Left ventricle myocardium inferior (tissue), 1 donor: ENCODE data around the gene PTPRN2. TPM values are rescaled to one million over a fixed set of nuclear protein-coding genes. Genes with fewer than 3 reads are reported as not detected.

Experiments used
- DNase-seq: peaks from one replicate; pipeline ENCODE4 v3.0.0-alpha.2; 2020
- H3K27ac ChIP-seq: fragments of 200-600 bp; replicated peaks from 2 replicates; pipeline ENCODE4 v1.8.0; 2021
- H3K27me3 ChIP-seq: fragments of 200-600 bp; 2 replicates; pipeline ENCODE4 v1.8.0; 2021; ENCODE audit warnings: low read depth
- H3K36me3 ChIP-seq: fragments of 200-600 bp; 2 replicates; pipeline ENCODE4 v1.8.0; 2021
- H3K4me1 ChIP-seq: fragments of 200-600 bp; 2 replicates; pipeline ENCODE4 v1.8.0; 2021
- H3K4me3 ChIP-seq: fragments of 200-600 bp; 2 replicates; pipeline ENCODE4 v1.8.0; 2021; ENCODE audit warnings: mild to moderate bottlenecking, moderate library complexity
- H3K9me3 ChIP-seq: fragments of 200-600 bp; replicated peaks from 2 replicates; pipeline ENCODE4 v1.8.0; 2021
- intact Hi-C: fragments of 100-400 bp; cut with micrococcal nuclease; formaldehyde crosslinking; loops from one replicate; pipeline ENCODE4 v1.11.0; 2022
- total RNA-seq: library from RNA; stranded (reverse); fragmentation: NEBNext Ultra II Directional; extraction: Animal tissue kit (Norgen Biotek cat#: 25700); gene quantifications from one replicate; pipeline ENCODE4 v1.2.1, GENCODE V29; 2021
- TF ChIP-seq, protein P1 (sequence below): fragments of 200-600 bp; IDR thresholded peaks from 2 replicates; pipeline ENCODE4 v1.8.0; 2021; ENCODE audit warnings: antibody characterized with exemption, mild to moderate bottlenecking, borderline replicate concordance
- donor health status: DM: no; HTN: yes; CAD: no; lungs with severe emphysema.

PTPRN2 gene
- total RNA-seq, 1 donor from 2014 or later: 1.3 TPM

DNA sequence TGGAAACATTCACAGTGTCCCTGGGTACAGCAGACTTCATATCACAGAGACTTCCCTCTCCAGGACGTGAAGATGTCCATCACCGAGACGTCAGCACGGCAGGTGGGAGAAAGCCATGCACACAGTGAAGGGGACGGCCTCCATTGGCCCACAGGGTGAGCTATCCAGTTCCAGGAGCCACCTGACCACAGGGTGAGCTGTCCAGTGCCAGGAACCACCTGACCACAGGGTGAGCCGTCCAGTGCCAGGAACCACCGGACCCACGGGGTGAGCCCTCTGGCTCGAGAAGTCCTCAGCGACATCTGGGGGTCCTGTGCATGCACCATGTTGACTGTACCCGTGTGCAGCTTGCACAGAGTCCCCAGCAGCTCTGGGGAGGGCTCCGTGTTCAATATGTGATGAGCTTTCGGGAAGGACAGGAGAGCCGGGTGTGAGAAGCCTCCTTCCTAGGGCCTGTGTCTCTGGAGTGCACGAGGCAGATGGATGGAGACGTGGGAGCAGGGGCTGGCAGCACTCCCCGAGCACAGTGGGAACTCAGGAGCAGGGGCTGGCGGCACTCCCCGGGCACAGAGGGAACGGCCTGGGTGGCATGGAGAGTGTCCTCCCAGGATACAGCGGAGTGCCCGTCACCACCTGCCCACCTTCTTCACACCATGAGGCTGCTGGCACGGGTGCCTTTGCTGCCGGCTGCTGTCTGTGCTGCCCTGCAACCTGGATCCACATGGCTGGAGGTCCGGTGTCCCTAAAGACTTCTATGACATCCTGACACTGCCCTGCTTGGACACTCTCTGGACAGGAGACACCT is 634.6 kb downstream of the PTPRN2 start:
- TF ChIP-seq, protein P1, sequence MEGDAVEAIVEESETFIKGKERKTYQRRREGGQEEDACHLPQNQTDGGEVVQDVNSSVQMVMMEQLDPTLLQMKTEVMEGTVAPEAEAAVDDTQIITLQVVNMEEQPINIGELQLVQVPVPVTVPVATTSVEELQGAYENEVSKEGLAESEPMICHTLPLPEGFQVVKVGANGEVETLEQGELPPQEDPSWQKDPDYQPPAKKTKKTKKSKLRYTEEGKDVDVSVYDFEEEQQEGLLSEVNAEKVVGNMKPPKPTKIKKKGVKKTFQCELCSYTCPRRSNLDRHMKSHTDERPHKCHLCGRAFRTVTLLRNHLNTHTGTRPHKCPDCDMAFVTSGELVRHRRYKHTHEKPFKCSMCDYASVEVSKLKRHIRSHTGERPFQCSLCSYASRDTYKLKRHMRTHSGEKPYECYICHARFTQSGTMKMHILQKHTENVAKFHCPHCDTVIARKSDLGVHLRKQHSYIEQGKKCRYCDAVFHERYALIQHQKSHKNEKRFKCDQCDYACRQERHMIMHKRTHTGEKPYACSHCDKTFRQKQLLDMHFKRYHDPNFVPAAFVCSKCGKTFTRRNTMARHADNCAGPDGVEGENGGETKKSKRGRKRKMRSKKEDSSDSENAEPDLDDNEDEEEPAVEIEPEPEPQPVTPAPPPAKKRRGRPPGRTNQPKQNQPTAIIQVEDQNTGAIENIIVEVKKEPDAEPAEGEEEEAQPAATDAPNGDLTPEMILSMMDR: no peak
- no peak overlapping the region for H3K27ac ChIP-seq
- no peaks in the 10 kb centered on the region for H3K36me3 ChIP-seq
- no peaks in the 10 kb centered on the region for H3K4me1 ChIP-seq
- no peak for DNase-seq
- H3K4me3 ChIP-seq: no peak overlapping the region
- peaks cover 17% of the 10 kb centered on the region for H3K9me3 ChIP-seq
- peaks cover 63% of the 10 kb centered on the region for H3K27me3 ChIP-seq
- intact Hi-C loops: no loop called here

DNA sequence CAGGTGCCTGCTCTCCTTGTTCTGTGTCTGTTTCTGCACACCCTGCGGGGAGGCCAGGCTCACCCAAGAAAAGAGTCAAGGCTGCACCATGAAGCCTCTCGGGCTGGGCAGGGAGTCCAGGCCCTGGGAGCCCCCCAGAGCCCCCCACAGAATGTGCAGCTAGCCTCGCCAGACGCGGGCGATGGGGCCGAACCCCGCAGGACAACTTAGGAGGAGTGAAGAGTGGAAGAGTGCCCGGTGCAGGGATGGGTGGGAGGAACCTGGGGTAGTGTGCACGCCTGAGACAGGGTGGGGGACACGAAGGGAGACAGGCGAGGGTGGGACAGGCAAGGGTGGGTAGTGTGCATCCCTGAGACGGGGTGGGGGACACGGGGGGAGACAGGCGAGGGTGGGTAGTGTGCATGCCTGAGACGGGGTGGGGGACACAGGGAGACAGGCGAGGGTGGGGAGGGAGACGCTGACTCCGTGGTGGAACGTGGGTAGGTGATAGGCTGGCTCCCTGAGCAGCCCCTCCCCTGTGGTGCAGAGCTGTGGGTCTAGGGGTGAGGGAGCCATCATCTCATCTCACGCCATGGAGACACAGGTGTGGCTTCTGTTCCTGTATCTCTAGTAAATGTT is 635.5 kb downstream of the PTPRN2 start:
- intact Hi-C loops: no loop called here
- H3K36me3 ChIP-seq: no peaks in the 10 kb centered on the region
- H3K27me3 ChIP-seq: peaks cover 63% of the 10 kb centered on the region
- H3K4me3 ChIP-seq: no peak overlapping the region
- no peak overlapping the region for H3K27ac ChIP-seq
- no peaks in the 10 kb centered on the region for H3K4me1 ChIP-seq
- H3K9me3 ChIP-seq: peaks cover 26% of the 10 kb centered on the region
- TF ChIP-seq, protein P1: no peak
- no peak for DNase-seq

DNA sequence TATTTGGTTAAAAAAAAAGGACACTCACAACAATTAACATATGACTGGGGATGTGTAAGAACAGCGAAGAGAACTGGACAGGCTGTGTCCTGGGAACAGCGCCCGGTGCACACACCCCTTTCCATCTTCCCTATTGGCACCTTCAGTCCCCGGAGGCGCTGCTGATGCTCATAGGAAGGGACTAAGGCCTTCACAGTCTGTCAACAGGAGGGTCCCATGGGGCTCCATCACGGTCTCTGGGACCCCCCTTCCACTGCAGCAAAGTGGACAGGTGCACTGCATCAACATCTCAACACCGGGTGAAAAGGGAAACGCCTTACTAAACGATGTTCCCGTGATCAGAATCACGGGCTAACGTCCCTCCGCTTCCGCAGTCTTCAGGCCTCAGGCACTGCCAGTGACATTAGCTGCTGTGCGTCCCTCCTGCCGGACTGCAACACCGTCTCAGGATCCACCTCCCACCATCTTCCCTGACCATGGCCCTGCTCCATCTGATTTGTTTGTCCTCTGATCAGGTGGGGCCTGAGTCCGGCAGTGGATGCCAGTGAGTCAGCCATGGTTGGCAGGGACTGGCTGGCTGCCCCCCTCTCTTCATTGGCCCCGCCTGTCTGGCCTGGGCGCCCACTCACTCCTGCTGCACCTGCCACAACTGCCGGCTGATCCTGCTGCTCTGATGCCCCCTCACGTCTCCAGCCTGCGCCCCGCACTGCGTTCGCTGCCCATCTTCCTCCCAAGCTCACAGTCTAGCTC is 636.1 kb downstream of the PTPRN2 start:
- peaks cover 56% of the 10 kb centered on the region for H3K27me3 ChIP-seq
- TF ChIP-seq, protein P1: no peak
- DNase-seq: no peak
- no peaks in the 10 kb centered on the region for H3K4me1 ChIP-seq
- no peaks in the 10 kb centered on the region for H3K36me3 ChIP-seq
- H3K9me3 ChIP-seq: peaks cover 33% of the 10 kb centered on the region
- intact Hi-C loops: no loop called here
- no peak overlapping the region for H3K27ac ChIP-seq
- H3K4me3 ChIP-seq: no peak overlapping the region

DNA sequence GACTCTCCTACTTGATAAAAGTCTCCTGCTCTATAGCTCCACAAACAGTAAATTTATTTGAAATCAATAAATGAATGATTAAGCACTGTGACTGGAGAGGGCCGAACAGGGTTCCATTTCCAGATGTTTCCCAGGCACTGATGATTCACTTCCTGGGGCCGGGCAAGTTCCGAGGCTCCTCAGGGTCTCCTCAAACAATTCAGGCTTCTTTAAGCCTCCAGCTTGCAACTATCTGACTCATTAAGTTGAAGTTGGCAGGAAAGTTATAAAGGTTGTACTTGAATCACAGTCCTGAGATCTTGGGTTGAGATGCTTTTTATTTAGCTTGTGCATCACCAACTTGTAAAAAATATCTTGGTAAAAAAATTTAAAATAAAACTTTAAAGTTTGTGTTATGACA is 637.9 kb downstream of the PTPRN2 start:
- Histone ChIP-seq H3K9me3 (peaks cover 36% of the 10 kb centered on the region), H3K4me3 (no peak overlapping the region), H3K27me3 (peaks cover 42% of the 10 kb centered on the region), H3K36me3 (no peaks in the 10 kb centered on the region), H3K27ac (no peak overlapping the region), H3K4me1 (no peaks in the 10 kb centered on the region)
- no peak for DNase-seq
- intact Hi-C loops: no loop called here
- TF ChIP-seq, protein P1: no peak

DNA sequence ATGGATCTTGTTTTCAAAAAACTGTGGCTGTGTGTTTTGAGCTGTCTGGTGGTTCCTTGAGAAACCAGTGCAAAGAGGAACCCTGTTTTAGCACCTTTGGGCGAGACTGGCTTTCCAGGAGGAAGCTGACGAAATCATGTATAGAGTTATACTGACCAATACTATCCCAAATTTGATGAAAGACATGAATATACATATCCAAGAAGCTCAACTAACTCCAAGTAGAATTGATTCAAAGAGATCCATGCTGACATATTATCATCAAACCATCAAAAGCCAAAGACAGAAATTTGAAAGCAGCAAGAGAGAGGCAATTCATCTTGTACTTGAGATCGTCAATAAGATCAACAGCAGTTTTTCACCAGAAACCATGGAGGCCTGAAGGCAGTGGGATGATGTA is 640.1 kb downstream of the PTPRN2 start:
- H3K27me3 ChIP-seq: peaks cover 47% of the 10 kb centered on the region
- no peak overlapping the region for H3K4me3 ChIP-seq
- no peaks in the 10 kb centered on the region for H3K36me3 ChIP-seq
- no peaks in the 10 kb centered on the region for H3K4me1 ChIP-seq
- no peak overlapping the region for H3K27ac ChIP-seq
- no peak for DNase-seq
- H3K9me3 ChIP-seq: peaks cover 36% of the 10 kb centered on the region
- intact Hi-C loops: no loop called here
- TF ChIP-seq, protein P1: no peak
